Mesothelial cell of epicardium (in vitro differentiated cells): ENCODE results near the gene P4HTM. TPM values are rescaled to one million over a fixed set of nuclear protein-coding genes. Genes with fewer than 3 reads are reported as not detected.

Experiments
- DNase-seq, 2 experiments: peaks; one replicate each; pipeline ENCODE4 v3.0.0; 2021; ENCODE audit warnings: low spot score in 2 of 2; ENCODE audit not compliant: unreplicated experiment in 2 of 2
- H3K27ac Mint-ChIP-seq: 2 replicates; pipeline ENCODE4 v1.8.0; 2021; ENCODE audit warnings: mixed read lengths
- H3K27me3 Mint-ChIP-seq: 2 replicates; pipeline ENCODE4 v1.8.0; 2021; ENCODE audit warnings: low read depth, mixed read lengths
- H3K36me3 Mint-ChIP-seq: 2 replicates; pipeline ENCODE4 v1.8.0; 2021; ENCODE audit warnings: mixed read lengths
- H3K4me1 Mint-ChIP-seq: 2 replicates; pipeline ENCODE4 v1.8.0; 2021; ENCODE audit warnings: mixed read lengths
- H3K4me3 Mint-ChIP-seq: 2 replicates; pipeline ENCODE4 v1.8.0; 2021; ENCODE audit warnings: mild to moderate bottlenecking, moderate library complexity, mixed read lengths
- H3K9me3 Mint-ChIP-seq: 2 replicates; pipeline ENCODE4 v1.8.0; 2021; ENCODE audit warnings: mixed read lengths
- CTCF ChIP-seq: fragments of 200-600 bp; sonication (generic); IDR thresholded peaks from one replicate; pipeline ENCODE4 v1.5.0; 2021; ENCODE audit warnings: antibody characterized with exemption; ENCODE audit not compliant: unreplicated experiment
- total RNA-seq: library from RNA; stranded (reverse); gene quantifications from 3 replicates; pipeline ENCODE4 v1.2.1, GENCODE V29; 2021

The P4HTM gene
- total RNA-seq, 1 donor from 2014 or later, result 58.4 TPM

- Mint-ChIP-seq H3K27ac (no peak overlapping the region), H3K27me3 (no peaks in the 10 kb centered on the region), H3K4me3 (no peak overlapping the region), H3K4me1 (peaks cover 42% of the 10 kb centered on the region), H3K36me3 (peaks cover 14% of the 10 kb centered on the region), H3K9me3 (no peaks in the 10 kb centered on the region)
- DNase-seq, result no peak
- no peak for TF ChIP-seq CTCF
These were observed 34.4 kb downstream of the P4HTM start for GRCh38 chr3:49024449-49024848.

DNA sequence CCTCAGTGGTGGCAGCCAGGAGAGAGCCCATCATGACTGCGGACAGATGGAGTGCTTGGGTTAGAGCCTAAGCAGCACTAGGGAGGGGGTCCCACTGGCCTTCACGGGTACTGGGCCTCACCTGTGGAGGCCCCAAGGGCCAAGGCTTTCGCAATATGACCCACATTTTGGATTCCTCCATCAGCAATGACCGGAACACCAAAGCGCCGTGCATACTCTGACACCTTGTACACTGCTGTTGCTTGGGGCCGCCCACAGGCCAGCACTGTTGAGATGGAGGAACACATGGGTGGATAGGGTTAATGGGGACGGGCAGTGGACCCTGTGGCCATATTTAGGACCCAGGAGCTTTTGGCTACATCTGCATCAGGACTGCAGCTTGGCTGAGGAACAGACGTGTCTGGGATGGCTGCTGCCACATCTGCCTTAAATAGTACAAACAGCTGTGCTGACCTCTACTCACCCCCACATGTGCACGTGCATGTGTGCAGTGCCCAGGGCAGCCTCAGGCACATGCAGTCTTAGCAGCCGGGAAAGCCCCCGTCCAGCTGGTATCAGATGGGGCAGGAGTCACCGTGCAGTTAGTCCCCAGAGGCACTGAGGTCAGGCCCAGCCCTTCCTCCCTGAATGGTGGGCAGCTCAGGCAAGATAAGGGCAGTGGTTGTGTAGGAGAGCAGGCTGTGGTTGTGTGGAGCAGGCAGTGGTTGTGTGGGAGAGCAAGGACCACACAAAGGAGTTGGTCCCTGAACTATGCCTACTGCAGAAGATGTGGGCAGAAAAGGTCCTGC lies 35.2 kb downstream of the P4HTM start:
- Mint-ChIP-seq H3K36me3 (peaks cover 14% of the 10 kb centered on the region), H3K4me3 (no peak overlapping the region), H3K27ac (no peak overlapping the region)

DNA sequence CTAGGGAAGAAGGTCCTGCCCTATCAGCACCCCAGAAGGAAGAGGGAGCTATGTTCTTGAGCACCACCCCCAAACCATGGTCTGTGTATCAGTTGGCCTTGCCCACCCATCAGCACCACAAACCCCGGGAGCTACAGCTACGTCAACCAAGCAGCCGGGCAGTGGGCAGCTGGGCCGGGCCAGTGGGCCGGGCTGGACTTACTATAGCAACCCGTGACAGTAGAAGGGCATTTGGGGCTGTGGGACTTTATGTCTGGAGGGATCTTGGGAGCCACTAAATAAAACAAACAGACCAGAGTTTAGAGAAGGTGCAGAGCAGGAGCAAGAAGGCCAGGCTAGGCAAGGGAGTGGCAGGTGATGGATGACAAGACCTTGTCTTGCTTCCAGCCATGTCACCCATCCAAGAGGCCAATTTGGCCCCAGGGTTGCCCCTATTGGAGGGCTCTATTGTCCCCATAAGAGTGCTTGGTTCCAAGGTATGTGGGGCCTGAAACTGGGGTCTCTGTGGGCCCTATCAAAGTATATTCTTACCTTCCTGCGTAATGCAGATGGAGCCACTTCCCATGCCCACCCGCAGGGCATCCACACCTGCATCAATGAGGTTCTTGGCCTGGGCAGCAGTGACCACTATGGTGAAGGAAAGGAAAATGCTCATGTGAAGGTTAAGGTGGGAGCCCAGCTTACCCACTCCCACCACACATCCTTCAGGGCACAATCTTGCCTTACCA lies 35.9 kb downstream of the P4HTM start:
- Mint-ChIP-seq H3K9me3 (no peaks in the 10 kb centered on the region), H3K4me3 (no peak overlapping the region), H3K27me3 (no peaks in the 10 kb centered on the region), H3K27ac (no peak overlapping the region), H3K4me1 (peaks cover 33% of the 10 kb centered on the region), H3K36me3 (peaks cover 16% of the 10 kb centered on the region)
- TF ChIP-seq CTCF, result no peak
- no peak for DNase-seq

More for the DNA sequence above, 35.2 kb downstream of the P4HTM start:
- Mint-ChIP-seq H3K9me3 (no peaks in the 10 kb centered on the region), H3K4me1 (peaks cover 37% of the 10 kb centered on the region), H3K27me3 (no peaks in the 10 kb centered on the region)
- no peak for DNase-seq
- no peak for TF ChIP-seq CTCF

GRCh38 chr3:49026536-49026935 lies 36.5 kb downstream of the P4HTM start:
- no peak overlapping the region for H3K27ac Mint-ChIP-seq
- H3K27me3 Mint-ChIP-seq, result no peaks in the 10 kb centered on the region
- H3K9me3 Mint-ChIP-seq, result no peaks in the 10 kb centered on the region
- peaks cover 16% of the 10 kb centered on the region for H3K36me3 Mint-ChIP-seq
- no peak for TF ChIP-seq CTCF
- peaks cover 31% of the 10 kb centered on the region for H3K4me1 Mint-ChIP-seq
- H3K4me3 Mint-ChIP-seq, result no peak overlapping the region
- no peak for DNase-seq

- H3K9me3 Mint-ChIP-seq, result no peaks in the 10 kb centered on the region
- H3K4me1 Mint-ChIP-seq, result peaks cover 26% of the 10 kb centered on the region
- peak overlapping the region; percentile 21 for H3K27ac Mint-ChIP-seq
- DNase-seq, result no peak
- no peak for TF ChIP-seq CTCF
- peak overlapping the region; percentile 8 for H3K4me3 Mint-ChIP-seq
- peaks cover 20% of the 10 kb centered on the region for H3K36me3 Mint-ChIP-seq
- no peaks in the 10 kb centered on the region for H3K27me3 Mint-ChIP-seq
These were observed 37.6 kb downstream of the P4HTM start for GRCh38 chr3:49027634-49028033.
